Endodermal cell (in vitro differentiated cells): Measurements from ENCODE around the gene DUSP5. TPM values are rescaled to one million over a fixed set of nuclear protein-coding genes. Genes with fewer than 3 reads are reported as not detected.

Experiments used
- DNase-seq: peaks from one replicate; pipeline ENCODE4 v3.0.0-alpha.2; 2017
- H3K27ac ChIP-seq: 2 replicates; pipeline ENCODE4 v1.5.1; 2013; ENCODE audit warnings: mild to moderate bottlenecking, low read depth, low read length, moderate library complexity
- H3K27me3 ChIP-seq: 2 replicates; pipeline ENCODE4 v1.6.1; 2013; ENCODE audit warnings: mild to moderate bottlenecking, low read length, moderate library complexity; ENCODE audit not compliant: insufficient read depth, control insufficient read depth, poor library complexity, severe bottlenecking
- H3K36me3 ChIP-seq: 2 replicates; pipeline ENCODE4 v1.7.0; 2013; ENCODE audit warnings: mild to moderate bottlenecking, low read length, moderate library complexity; ENCODE audit not compliant: control insufficient read depth, insufficient read depth
- H3K4me1 ChIP-seq: one replicate; pipeline ENCODE4 v1.7.0; 2013; ENCODE audit warnings: low read length; ENCODE audit not compliant: control insufficient read depth, insufficient read depth
- H3K4me3 ChIP-seq: 2 replicates; pipeline ENCODE4 v1.5.1; 2013; ENCODE audit warnings: mild to moderate bottlenecking, low read length, moderate library complexity
- H3K9ac ChIP-seq: 2 replicates; pipeline ENCODE4 v1.6.1; 2013; ENCODE audit warnings: mild to moderate bottlenecking, low read length, moderate library complexity; ENCODE audit not compliant: poor library complexity, severe bottlenecking; ENCODE audit errors: extremely low read depth
- H3K9me3 ChIP-seq: 2 replicates; pipeline ENCODE4 v1.6.1; 2013; ENCODE audit warnings: mild to moderate bottlenecking, low read length, moderate library complexity; ENCODE audit not compliant: control insufficient read depth
- H3K27ac Mint-ChIP-seq: 2 replicates; pipeline ENCODE4 v1.8.0; 2020; ENCODE audit warnings: mixed read lengths
- H3K27me3 Mint-ChIP-seq: 2 replicates; pipeline ENCODE4 v1.8.0; 2021; ENCODE audit warnings: mild to moderate bottlenecking, mixed read lengths; ENCODE audit not compliant: insufficient read depth
- H3K36me3 Mint-ChIP-seq: 2 replicates; pipeline ENCODE4 v1.8.0; 2020; ENCODE audit warnings: low read depth, mixed read lengths
- H3K4me1 Mint-ChIP-seq: 2 replicates; pipeline ENCODE4 v1.8.0; 2020; ENCODE audit warnings: mixed read lengths
- H3K4me3 Mint-ChIP-seq: 2 replicates; pipeline ENCODE4 v1.8.0; 2020; ENCODE audit warnings: mild to moderate bottlenecking, moderate library complexity, mixed read lengths
- H3K9me3 Mint-ChIP-seq: 2 replicates; pipeline ENCODE4 v1.8.0; 2020; ENCODE audit warnings: mild to moderate bottlenecking, mixed read lengths
- CTCF ChIP-seq: fragments of 200-600 bp; sonication (generic); conservative IDR thresholded peaks from 2 replicates; pipeline ENCODE4 v1.5.0; 2021; ENCODE audit warnings: antibody characterized with exemption, mild to moderate bottlenecking
- WGBS, 2 experiments: methylation state at CpG; one replicate each; pipeline versions ENCODE4 v1.1.5 to v1.1.7; 2013; ENCODE audit warnings: missing lambda C conversion rate in 2 of 2, mixed read lengths in 1 of 2; ENCODE audit not compliant: insufficient coverage in 1 of 2, insufficient read length in 1 of 2; 5-methylcytosine and 5-hydroxymethylcytosine counted together
- total RNA-seq, 2 donors: library from RNA; stranded (reverse); fragmentation: NEBNext Ultra II Directional in 1 of 2; extraction: Animal tissue kit (Norgen Biotek cat#: 25700) in 1 of 2; gene quantifications; 2 replicates in 1 of 2; 3 replicates in 1 of 2; pipeline ENCODE4 v1.2.1, GENCODE V29; 2021

DUSP5 gene
- total RNA-seq, 2 donors from 2014 or later = 60.0 to 60.3 TPM

GRCh38 chr10:110522365-110522988 lies 24.8 kb downstream of the DUSP5 start:
- H3K27ac ChIP-seq = no peak overlapping the region
- Mint-ChIP-seq H3K36me3 (no peaks in the 10 kb centered on the region), H3K4me3 (no peak overlapping the region), H3K9me3 (no peaks in the 10 kb centered on the region), H3K27me3 (no peaks in the 10 kb centered on the region), H3K27ac (peak overlapping the region; percentile 26), H3K4me1 (peaks cover 38% of the 10 kb centered on the region)
- TF ChIP-seq CTCF = no peak
- peaks cover 10% of the 10 kb centered on the region for H3K4me1 ChIP-seq
- H3K36me3 ChIP-seq = peaks cover 15% of the 10 kb centered on the region
- H3K27me3 ChIP-seq = no peaks in the 10 kb centered on the region
- 85 to 90% methylated on average over 2 to 4 of the region's 4 CpGs for WGBS, 2 experiments
- H3K9me3 ChIP-seq = no peaks in the 10 kb centered on the region
- no peak overlapping the region for H3K4me3 ChIP-seq
- H3K9ac ChIP-seq = no peak overlapping the region
- DNase-seq = no peak

GRCh38 chr10:110523736-110524135 lies 26.0 kb downstream of the DUSP5 start:
- Histone ChIP-seq H3K4me3 (no peak overlapping the region), H3K9me3 (no peaks in the 10 kb centered on the region), H3K27ac (no peak overlapping the region), H3K4me1 (peaks cover 10% of the 10 kb centered on the region), H3K9ac (no peak overlapping the region), H3K36me3 (peaks cover 15% of the 10 kb centered on the region), H3K27me3 (no peaks in the 10 kb centered on the region)
- Mint-ChIP-seq H3K9me3 (no peaks in the 10 kb centered on the region), H3K4me3 (no peak overlapping the region), H3K27ac (no peak overlapping the region), H3K36me3 (no peaks in the 10 kb centered on the region), H3K27me3 (no peaks in the 10 kb centered on the region), H3K4me1 (peaks cover 46% of the 10 kb centered on the region)
- no peak for TF ChIP-seq CTCF
- DNase-seq = peak; percentile 53
- 66 to 68% methylated on average over 2 to 3 of the region's 3 CpGs for WGBS, 2 experiments

- H3K27ac Mint-ChIP-seq = peak overlapping the region; percentile 10
- H3K9me3 Mint-ChIP-seq = no peaks in the 10 kb centered on the region
- TF ChIP-seq CTCF = no peak
- peak; percentile 51 for DNase-seq
- H3K4me1 Mint-ChIP-seq = peaks cover 52% of the 10 kb centered on the region
- Histone ChIP-seq H3K4me1 (peaks cover 10% of the 10 kb centered on the region), H3K4me3 (no peak overlapping the region), H3K9ac (no peak overlapping the region), H3K27ac (no peak overlapping the region), H3K27me3 (no peaks in the 10 kb centered on the region), H3K36me3 (peaks cover 15% of the 10 kb centered on the region), H3K9me3 (no peaks in the 10 kb centered on the region)
- WGBS, 2 experiments = 88 to 92% methylated on average over 2 to 3 of the region's 3 CpGs
- no peaks in the 10 kb centered on the region for H3K27me3 Mint-ChIP-seq
- no peaks in the 10 kb centered on the region for H3K36me3 Mint-ChIP-seq
- no peak overlapping the region for H3K4me3 Mint-ChIP-seq
Observed at GRCh38 chr10:110524179-110524858, 26.6 kb downstream of the DUSP5 start.
